DMS114 treated with DMSO at 0.1 percent for 48 hours (cell line): Measurements from ENCODE around the gene HDAC4.

ENCODE experiments used
- DNase-seq: peaks from one replicate; lab custom pipeline; 2025; ENCODE audit not compliant: unreplicated experiment; lab: John Stamatoyannopoulos, UW

The HDAC4 gene

GRCh38 chr2:239024226-239024625, 376.6 kb downstream of the HDAC4 start:
- no peak for DNase-seq

- no peak for DNase-seq
These were observed 378.2 kb downstream of the HDAC4 start for GRCh38 chr2:239022437-239023260.

GRCh38 chr2:239021651-239022436, 379.0 kb downstream of the HDAC4 start:
- no peak for DNase-seq

GRCh38 chr2:239021224-239021623, 379.6 kb downstream of the HDAC4 start:
- DNase-seq: no peak

GRCh38 chr2:239020541-239021041, 380.2 kb downstream of the HDAC4 start:
- no peak for DNase-seq

- DNase-seq: no peak
These were observed 381.6 kb downstream of the HDAC4 start for GRCh38 chr2:239019183-239019581.

- no peak for DNase-seq
These were observed 382.3 kb downstream of the HDAC4 start for GRCh38 chr2:239018271-239019182.

- DNase-seq: no peak
These were observed 383.2 kb downstream of the HDAC4 start for GRCh38 chr2:239017491-239018098.

GRCh38 chr2:239015901-239016675, 384.7 kb downstream of the HDAC4 start:
- DNase-seq: no peak

GRCh38 chr2:239015218-239015900, 385.5 kb downstream of the HDAC4 start:
- DNase-seq: no peak

- DNase-seq: no peak
These were observed 386.2 kb downstream of the HDAC4 start for GRCh38 chr2:239014458-239015217.

- no peak for DNase-seq
These were observed 387.2 kb downstream of the HDAC4 start for GRCh38 chr2:239013678-239013976.

GRCh38 chr2:239012936-239013677, 387.7 kb downstream of the HDAC4 start:
- DNase-seq: no peak

- no peak for DNase-seq
These were observed 388.6 kb downstream of the HDAC4 start for GRCh38 chr2:239012228-239012627.

GRCh38 chr2:239009589-239009961, 391.2 kb downstream of the HDAC4 start:
- no peak for DNase-seq

GRCh38 chr2:239008677-239009588, 391.9 kb downstream of the HDAC4 start:
- no peak for DNase-seq

GRCh38 chr2:239008004-239008403, 392.8 kb downstream of the HDAC4 start:
- no peak for DNase-seq
